Central memory CD4-positive, alpha-beta T cell (primary cell): ENCODE results near the gene SRRD.
"Not testable (repeated sequence)": the region's sequence is repeated elsewhere in the genome, so short reads cannot be mapped to it uniquely, and the experiment has no call there.

ENCODE experiments used
- DNase-seq: peaks from one replicate; pipeline ENCODE4 v3.0.0; 2022
- total RNA-seq, 3 experiments: gene quantifications; one replicate each; lab custom pipeline; 2026; lab: John Stamatoyannopoulos, UW

Gene SRRD, protein sequence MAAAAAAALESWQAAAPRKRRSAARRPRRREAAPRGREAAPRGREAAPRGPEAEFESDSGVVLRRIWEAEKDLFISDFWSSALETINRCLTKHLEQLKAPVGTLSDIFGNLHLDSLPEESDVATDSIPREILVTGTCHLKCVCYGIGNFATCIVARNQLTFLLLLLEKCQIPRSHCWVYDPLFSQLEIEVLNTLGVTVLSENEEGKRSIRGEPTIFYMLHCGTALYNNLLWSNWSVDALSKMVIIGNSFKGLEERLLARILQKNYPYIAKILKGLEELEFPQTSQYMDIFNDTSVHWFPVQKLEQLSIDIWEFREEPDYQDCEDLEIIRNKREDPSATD
- 21.4 to 58.4 (median 33.2) reads per million in 3 experiments for total RNA-seq

GRCh38 chr22:26483439-26484359 lies at the start of gene SRRD, which contains the start of gene HPS4:
SRRD (plus strand) TSS chr22:26483877; CDS start chr22:26483891, 14 bp downstream.
HPS4 (minus strand) TSS chr22:26483783; CDS start chr22:26481762, 2,021 bp downstream.
- peak; percentile 92 for DNase-seq

DNA sequence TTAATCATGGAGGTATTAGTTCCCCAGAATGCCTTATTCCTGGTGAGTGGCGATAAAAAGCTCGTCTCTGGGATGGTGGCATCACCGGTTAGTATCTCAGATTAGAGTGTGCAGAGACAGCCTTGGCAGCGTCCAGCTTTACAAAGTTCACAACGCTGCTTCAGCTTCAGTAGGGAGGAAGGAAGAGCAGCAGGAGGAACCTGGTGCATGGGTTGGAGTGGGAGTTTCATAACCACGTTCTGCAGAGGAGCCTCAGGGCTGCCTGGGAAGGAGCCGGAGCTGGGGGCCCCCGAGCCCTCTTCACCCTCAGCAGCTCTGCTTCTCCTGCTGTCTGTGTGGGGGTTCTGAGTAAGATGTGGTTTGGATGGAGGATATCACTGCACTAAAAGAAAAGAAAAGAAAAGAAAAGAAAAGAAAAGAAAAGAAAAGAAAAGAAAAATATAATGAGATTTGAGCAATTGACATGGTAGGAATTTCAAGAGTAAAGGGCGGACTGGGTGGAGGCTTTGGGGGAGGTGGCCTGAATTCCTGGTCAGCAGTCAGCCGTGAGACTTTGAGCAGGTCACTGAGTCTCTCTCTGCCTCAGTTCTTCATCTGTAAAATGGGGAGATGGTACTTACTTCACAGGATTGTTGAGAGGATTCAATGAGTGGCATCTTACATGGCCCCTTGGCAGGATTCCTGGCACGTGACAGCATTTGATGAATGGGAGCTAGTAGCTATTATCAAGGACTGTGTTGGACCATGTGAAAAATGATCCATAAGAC lies 48.2 kb upstream of the SRRD start:
- DNase-seq, result no peak

DNA sequence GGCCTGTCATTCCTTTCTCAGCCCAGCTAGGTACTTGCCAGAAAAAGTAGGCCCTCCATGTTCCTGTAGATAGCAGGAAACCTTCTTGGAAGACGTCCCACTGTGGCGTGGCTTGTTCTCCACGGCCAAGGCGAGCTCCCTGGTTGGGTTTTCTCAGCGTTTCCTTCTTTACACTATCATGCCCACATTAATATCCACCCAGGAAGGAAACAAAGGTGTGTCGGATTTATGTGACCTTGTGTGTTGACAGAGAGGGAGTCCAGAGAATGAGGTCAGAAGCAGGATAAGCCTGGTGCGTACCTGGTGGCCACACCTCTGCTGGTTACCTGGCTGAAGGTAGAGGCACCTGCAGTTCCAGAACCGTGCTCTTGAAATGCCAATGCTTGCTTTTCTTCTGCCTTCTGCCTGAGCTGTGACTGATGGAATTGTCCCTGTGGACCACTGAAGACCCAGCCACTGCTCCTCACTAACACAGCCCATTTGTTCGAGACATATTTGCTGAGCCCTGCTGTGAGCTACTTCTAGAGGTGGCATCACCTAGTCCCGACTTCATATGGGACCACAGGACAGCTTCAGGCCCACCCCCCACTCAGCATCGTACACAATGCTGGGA lies 46.7 kb upstream of the SRRD start:
- no peak for DNase-seq

DNA sequence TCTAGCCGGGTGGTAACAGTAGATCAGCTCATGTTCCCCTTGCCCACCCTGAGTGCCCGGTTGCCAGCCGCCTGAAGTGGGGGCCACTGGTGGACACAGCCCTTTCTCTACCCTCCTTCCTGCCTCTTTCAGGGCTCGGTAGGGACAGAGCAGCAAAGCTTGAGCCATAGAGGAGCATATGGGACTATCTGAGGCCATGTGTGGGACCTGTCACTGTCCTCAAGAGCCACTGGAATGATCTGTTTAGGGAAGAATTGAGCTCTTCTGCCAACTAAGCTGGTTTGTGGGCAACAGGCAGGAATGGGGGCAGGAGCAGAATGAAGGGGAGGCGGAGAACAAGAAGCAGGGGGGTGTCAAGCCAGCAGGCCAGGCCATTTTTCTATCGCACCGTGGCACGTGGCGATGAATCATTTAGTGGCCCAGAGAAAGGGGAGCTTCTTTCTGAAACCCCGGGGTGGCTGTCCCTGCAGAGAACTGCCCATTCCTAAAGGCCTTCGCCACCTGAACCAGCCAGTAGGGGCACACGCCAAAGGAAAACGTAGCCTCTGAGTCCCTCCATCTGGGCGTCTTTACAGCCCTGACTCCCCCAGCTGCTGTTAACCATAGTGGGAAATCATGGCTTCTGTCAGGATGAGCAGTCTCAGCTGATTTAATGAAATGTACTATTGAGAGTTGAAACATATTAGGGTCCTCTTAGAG lies 45.8 kb upstream of the SRRD start:
- no peak for DNase-seq

- DNase-seq, result not testable (repeated sequence)
Observed at GRCh38 chr22:26438776-26439175, 44.9 kb upstream of the SRRD start.

- no peak for DNase-seq
Observed at GRCh38 chr22:26439559-26439958, 44.1 kb upstream of the SRRD start.

GRCh38 chr22:26442086-26442756 lies 41.5 kb upstream of the SRRD start:
- no peak for DNase-seq

DNA sequence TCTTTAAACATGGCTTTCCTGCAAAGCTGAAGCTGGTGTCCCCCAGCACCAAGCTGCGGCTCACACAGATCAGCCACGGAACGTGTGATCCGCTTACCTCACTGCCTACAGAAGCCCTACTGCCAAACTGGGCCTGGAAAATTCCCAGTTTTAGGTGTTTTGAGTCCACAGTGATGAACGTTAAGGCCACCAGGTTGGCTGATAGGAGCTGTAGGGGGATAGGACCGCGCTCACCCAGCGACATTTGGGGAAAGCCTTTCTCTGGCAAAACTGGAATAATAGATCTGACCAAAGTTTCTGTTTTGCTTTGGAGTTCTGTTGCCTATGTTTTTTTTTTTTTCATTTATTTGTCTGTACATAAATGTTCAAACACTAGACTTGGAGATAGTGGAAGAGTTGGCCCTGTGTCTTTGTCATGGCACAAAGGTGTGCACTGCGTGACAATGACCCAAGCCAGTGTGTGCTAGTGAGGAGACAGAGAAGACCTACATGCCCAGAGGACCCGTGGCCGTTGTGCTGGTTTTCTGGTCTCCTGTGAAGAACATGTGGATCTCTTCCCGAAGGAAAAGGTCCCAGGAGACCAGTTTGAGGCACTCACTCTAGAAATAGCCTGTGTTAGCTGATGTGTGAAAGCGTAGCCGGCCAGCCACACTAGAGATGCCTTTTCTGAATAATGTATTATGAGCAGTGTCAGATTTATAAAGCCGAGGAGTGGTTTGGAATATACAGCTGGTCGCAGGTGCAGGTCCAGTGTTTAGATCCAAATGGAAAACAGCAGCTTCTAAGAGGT lies 39.6 kb upstream of the SRRD start:
- no peak for DNase-seq

GRCh38 chr22:26444777-26445176 lies 38.9 kb upstream of the SRRD start:
- no peak for DNase-seq

GRCh38 chr22:26445577-26446275 lies 38.0 kb upstream of the SRRD start:
- DNase-seq, result no peak

- no peak for DNase-seq
Observed at GRCh38 chr22:26446808-26447515, 36.7 kb upstream of the SRRD start.

GRCh38 chr22:26447584-26448329 lies 35.9 kb upstream of the SRRD start:
- DNase-seq, result no peak

- no peak for DNase-seq
Observed at GRCh38 chr22:26448334-26448733, 35.3 kb upstream of the SRRD start.

GRCh38 chr22:26448941-26449340 lies 34.7 kb upstream of the SRRD start:
- DNase-seq, result no peak

GRCh38 chr22:26450453-26451185 lies 33.1 kb upstream of the SRRD start:
- no peak for DNase-seq

GRCh38 chr22:26452236-26453016 lies 31.3 kb upstream of the SRRD start:
- no peak for DNase-seq

DNA sequence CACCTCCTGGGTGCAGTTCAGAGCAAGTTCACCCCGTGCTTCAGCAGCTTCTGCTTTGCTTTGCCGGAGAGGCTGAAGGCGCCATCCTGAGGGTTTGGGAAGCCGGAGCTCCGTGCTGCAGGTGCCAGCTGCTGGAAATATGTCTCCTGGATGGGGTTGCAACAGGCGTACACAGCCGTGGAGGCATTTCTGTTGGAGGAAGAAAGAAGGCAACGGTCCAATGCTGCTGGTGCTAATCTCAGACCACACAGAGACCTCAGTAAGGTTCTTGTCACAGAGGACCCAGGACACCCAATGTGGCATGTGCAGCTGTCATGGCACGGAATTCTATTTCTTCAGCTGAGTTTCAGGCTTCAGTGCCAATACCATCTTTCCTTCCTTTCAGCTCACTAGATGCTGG lies 30.5 kb upstream of the SRRD start:
- no peak for DNase-seq
